GM12891 (cell line): Measurements from ENCODE around the gene CD69.

Experiments
- POLR2A ChIP-seq: IDR thresholded peaks from 2 replicates; pipeline ENCODE4 v1.6.1; 2011; ENCODE audit warnings: low read depth, low read length, control low read depth
- POLR2AphosphoS5 ChIP-seq: IDR thresholded peaks from 2 replicates; pipeline ENCODE4 v1.6.1; 2011; ENCODE audit warnings: low read depth, low read length, control low read depth

DNA sequence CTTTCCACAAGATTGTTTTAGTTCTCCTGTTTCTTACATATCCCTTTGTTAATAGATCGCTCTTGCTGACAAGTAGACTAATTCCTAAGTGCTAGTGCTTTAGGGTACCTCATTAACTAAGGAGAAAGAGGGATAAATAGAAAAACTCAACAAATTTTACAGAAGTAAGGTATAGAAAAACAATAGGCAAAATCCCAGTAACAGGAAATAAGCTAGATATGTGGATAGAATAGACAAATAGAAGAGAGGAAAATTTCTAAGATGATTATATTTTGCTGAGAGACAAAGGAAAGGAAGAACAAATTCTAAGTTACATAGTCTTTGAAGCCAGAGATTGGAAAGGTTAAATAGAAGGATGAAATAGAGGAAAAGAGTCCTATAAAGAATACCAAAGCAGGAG is 1.0 kb downstream of the CD69 start:
- TF ChIP-seq POLR2A, result no peak
- no peak for TF ChIP-seq POLR2AphosphoS5
